ENCODE measurements around the gene LSM12.

The LSM12 gene

GRCh38 chr17:44094701-44095387 is 28.4 kb upstream of the LSM12 start:
- no peak for TF ChIP-seq CTCF (IDR thresholded peaks at IDR 0.05; ENCODE audit: insufficient read depth, low read depth, low read length, missing control alignments)
- no peak for DNase-seq (ENCODE audit: low read depth)
- H3K4me3 ChIP-seq (ENCODE audit: low read length) = no peak overlapping the region

GRCh38 chr17:44093231-44093900 is 26.9 kb upstream of the LSM12 start:
- TF ChIP-seq CTCF (IDR thresholded peaks at IDR 0.05; ENCODE audit: insufficient read depth, low read depth, low read length, missing control alignments) = no peak
- no peak overlapping the region for H3K4me3 ChIP-seq (ENCODE audit: low read length)
- no peak for DNase-seq (ENCODE audit: low read depth)

- TF ChIP-seq CTCF (IDR thresholded peaks at IDR 0.05; ENCODE audit: insufficient read depth, low read depth, low read length, missing control alignments) = no peak
- H3K4me3 ChIP-seq (ENCODE audit: low read length) = no peak overlapping the region
- DNase-seq (ENCODE audit: low read depth) = no peak
Observed at GRCh38 chr17:44092051-44092450, 25.6 kb upstream of the LSM12 start.

DNA sequence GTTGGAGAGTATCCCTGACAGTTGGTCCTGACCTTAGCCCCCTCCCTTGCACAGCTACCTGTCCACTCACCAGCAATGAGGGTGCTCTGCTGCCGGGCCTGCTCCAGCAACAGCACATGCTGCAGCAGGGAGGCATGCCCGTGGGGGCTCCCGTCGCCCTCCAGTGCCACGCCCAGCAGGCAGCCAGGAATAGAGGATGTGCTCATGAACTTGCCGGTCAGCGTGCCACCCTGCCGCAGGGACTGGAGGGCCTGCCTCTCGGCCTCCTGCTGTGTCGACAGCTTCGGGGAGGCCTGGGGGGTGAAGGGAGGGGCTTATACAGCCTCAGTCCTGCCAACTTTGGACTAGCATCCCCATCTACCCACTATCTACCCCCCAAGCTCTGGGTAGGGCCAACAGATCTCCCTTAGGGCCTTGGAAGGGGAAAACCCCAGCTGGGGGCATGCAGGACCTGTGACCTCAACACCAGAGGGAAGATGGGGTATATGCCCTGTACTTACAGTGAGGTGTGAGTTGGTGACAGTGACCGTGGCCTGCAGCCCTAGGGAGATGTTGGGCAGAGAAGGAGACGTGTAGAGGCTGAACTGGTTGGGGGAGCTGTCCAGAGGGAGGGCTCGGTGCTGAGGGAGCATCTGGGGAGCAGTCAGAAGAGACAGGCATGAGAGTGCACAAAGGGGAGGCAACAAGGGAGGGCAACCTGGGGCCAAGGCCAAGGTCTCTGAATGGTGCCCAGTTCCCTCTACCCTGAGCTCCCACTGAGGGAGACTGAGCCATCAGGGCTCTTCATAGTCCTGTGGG is 24.9 kb upstream of the LSM12 start:
- H3K4me3 ChIP-seq (ENCODE audit: low read length) = no peak overlapping the region
- TF ChIP-seq CTCF (IDR thresholded peaks at IDR 0.05; ENCODE audit: insufficient read depth, low read depth, low read length, missing control alignments) = no peak

DNA sequence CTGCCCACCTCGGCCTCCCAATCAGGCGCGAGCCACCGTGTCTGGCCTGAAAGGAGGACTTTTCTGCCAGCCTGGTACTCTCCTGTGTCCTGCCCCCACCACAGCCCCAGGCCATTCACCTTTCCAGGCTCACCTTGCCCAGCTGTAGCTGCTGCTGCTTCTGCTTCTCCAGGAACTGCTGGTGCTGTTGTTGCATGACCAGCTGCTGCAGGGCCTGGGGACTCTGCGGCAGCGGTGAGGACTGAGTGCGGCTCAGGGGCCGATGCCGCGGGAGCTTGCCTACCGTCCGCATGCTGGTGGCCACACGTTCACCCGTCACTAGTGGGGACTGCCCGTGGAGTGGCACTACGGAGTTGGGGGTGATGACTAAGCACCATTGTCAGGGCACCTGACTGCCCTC is 21.8 kb upstream of the LSM12 start:
- TF ChIP-seq CTCF (IDR thresholded peaks at IDR 0.05; ENCODE audit: insufficient read depth, low read depth, low read length, missing control alignments) = no peak
- H3K4me3 ChIP-seq (ENCODE audit: low read length) = no peak overlapping the region
- DNase-seq (ENCODE audit: low read depth) = no peak

More for the DNA sequence above, 24.9 kb upstream of the LSM12 start:
- no peak for DNase-seq (ENCODE audit: low read depth)

DNA sequence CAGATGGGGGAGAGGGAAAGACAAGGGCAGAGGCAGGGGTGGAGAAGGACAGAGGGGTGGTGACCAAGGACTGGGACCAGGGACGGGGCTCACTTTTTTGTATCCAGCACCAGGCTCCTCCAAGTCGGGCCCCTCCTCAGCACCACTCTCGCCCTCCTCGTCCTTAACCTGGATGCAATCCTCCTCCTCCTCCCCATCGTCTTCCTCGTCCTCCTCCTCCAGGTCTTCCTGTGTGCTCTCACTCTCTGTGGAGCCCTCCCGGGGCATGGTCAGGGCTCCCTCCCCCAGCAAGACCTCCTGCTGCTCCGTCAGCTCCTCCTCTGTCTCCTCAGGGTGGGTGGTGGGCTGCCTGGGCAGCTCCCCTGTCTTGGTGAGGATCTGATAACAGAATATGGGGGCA is 20.8 kb upstream of the LSM12 start:
- no peak for DNase-seq (ENCODE audit: low read depth)
- TF ChIP-seq CTCF (IDR thresholded peaks at IDR 0.05; ENCODE audit: insufficient read depth, low read depth, low read length, missing control alignments) = no peak
- H3K4me3 ChIP-seq (ENCODE audit: low read length) = no peak overlapping the region
